H1 (cell line): ENCODE data around the gene RIPOR3. TPM values are rescaled to one million over a fixed set of nuclear protein-coding genes. Genes with fewer than 3 reads are reported as not detected.

Source experiments
- CTCF ChIA-PET: fragments of 300-600 bp; sonication (Branson Sonifier 250); formaldehyde crosslinking; loops from one replicate; lab custom pipeline; 2021; ENCODE audit not compliant: partially characterized antibody; lab: Charles Lee
- POLR2A ChIA-PET: fragments of 300-600 bp; sonication (Branson Sonifier 250); formaldehyde crosslinking; loops from one replicate; lab custom pipeline; 2021; ENCODE audit warnings: inconsistent platforms; ENCODE audit not compliant: partially characterized antibody; lab: Charles Lee
- DNase-seq, 2 experiments: peaks; one replicate each; pipeline versions ENCODE4 v3.0.0 to v3.0.0-alpha.2; 2010 to 2022; ENCODE audit warnings: low spot score in 2 of 2, low read depth in 1 of 2, mixed read lengths in 1 of 2
- FAIRE-seq: peaks from 2 replicates; lab custom pipeline; 2011; peaks lifted over from hg19 to GRCh38; lab: Jason Lieb, UNC
- H2AFZ ChIP-seq: 2 replicates; pipeline ENCODE4 v1.8.1; 2012; ENCODE audit warnings: low read length, inconsistent platforms
- H2AK5ac ChIP-seq: 2 replicates; pipeline ENCODE4 v1.6.1; 2013; ENCODE audit warnings: low read depth, low read length
- H2BK120ac ChIP-seq: replicated peaks from 2 replicates; pipeline ENCODE3; 2013; ENCODE audit warnings: low read depth, low read length, inconsistent platforms
- H2BK12ac ChIP-seq: 2 replicates; pipeline ENCODE4 v1.6.1; 2013; ENCODE audit warnings: low read depth, low read length
- H2BK15ac ChIP-seq: 2 replicates; pipeline ENCODE4 v1.6.1; 2013; ENCODE audit warnings: low read length
- H2BK20ac ChIP-seq: 2 replicates; pipeline ENCODE4 v1.6.1; 2013; ENCODE audit warnings: low read length
- H2BK5ac ChIP-seq: 2 replicates; pipeline ENCODE4 v1.6.1; 2013; ENCODE audit warnings: low read depth, low read length
- H3K14ac ChIP-seq: 2 replicates; pipeline ENCODE4 v1.6.1; 2013; ENCODE audit warnings: inconsistent platforms; ENCODE audit not compliant: insufficient read length
- H3K18ac ChIP-seq: 2 replicates; pipeline ENCODE4 v1.6.1; 2013; ENCODE audit warnings: low read length; ENCODE audit errors: extremely low read depth
- H3K23ac ChIP-seq: 2 replicates; pipeline ENCODE4 v1.6.1; 2013; ENCODE audit warnings: inconsistent platforms; ENCODE audit not compliant: insufficient read length
- H3K23me2 ChIP-seq: 2 replicates; pipeline ENCODE4 v1.6.1; 2013; ENCODE audit warnings: low read depth, low read length
- H3K27ac ChIP-seq: 2 replicates; pipeline ENCODE4 v1.6.1; 2011; ENCODE audit warnings: low read depth, low read length, inconsistent platforms
- H3K27me3 ChIP-seq, 4 experiments: replicated peaks in 1 of 4; 1 replicate in 1 of 4; 2 replicates in 3 of 4; pipeline versions ENCODE4 v1.6.1 to v1.8.1; 2011 to 2013; ENCODE audit warnings: low read length in 3 of 4, mild to moderate bottlenecking in 3 of 4, inconsistent platforms in 2 of 4, mixed read lengths in 2 of 4, moderate library complexity in 1 of 4; ENCODE audit not compliant: control insufficient read depth in 3 of 4, insufficient read depth in 3 of 4; ENCODE audit errors: extremely low read depth in 1 of 4
- H3K36me3 ChIP-seq, 4 experiments: 2 replicates each; pipeline versions ENCODE4 v1.6.1 to v1.8.1; 2011 to 2013; ENCODE audit warnings: mild to moderate bottlenecking in 4 of 4, low read length in 3 of 4, moderate library complexity in 2 of 4, control low read depth in 1 of 4, inconsistent platforms in 1 of 4; ENCODE audit not compliant: insufficient read depth in 4 of 4, control insufficient read depth in 2 of 4
- H3K4ac ChIP-seq: replicated peaks from 2 replicates; pipeline ENCODE3; 2013; ENCODE audit warnings: low read length, low read depth, mixed read lengths, inconsistent platforms; ENCODE audit not compliant: insufficient read length
- H3K4me1 ChIP-seq, 4 experiments: replicated peaks in 1 of 4; 1 replicate in 1 of 4; 2 replicates in 3 of 4; pipeline versions ENCODE4 v1.6.1 to v1.8.1; 2011 to 2013; ENCODE audit warnings: low read length in 3 of 4, inconsistent platforms in 2 of 4, mixed read lengths in 1 of 4; ENCODE audit not compliant: insufficient read depth in 4 of 4, control insufficient read depth in 3 of 4
- H3K4me2 ChIP-seq, 2 experiments: 2 replicates each; pipeline versions ENCODE4 v1.6.1 to v1.8.1; 2011 to 2013; ENCODE audit warnings: low read depth in 2 of 2, low read length in 2 of 2, control low read depth in 1 of 2, inconsistent platforms in 1 of 2, mild to moderate bottlenecking in 1 of 2; ENCODE audit not compliant: insufficient read depth in 1 of 2
- H3K4me3 ChIP-seq, 4 experiments: fragments of 200-600, 300-600 bp in 1 of 4; sonication (generic), shearing (Covaris generic), sonication (Bioruptor Twin) in 1 of 4; 2 replicates each; pipeline versions ENCODE4 v1.5.1 to v1.8.1; 2011 to 2016; ENCODE audit warnings: low read length in 4 of 4, low read depth in 3 of 4, control low read depth in 2 of 4, inconsistent platforms in 2 of 4, mild to moderate bottlenecking in 2 of 4, mixed read lengths in 1 of 4, moderate library complexity in 1 of 4; ENCODE audit not compliant: insufficient read depth in 2 of 4; ENCODE audit errors: extremely low read depth in 1 of 4
- H3K56ac ChIP-seq: replicated peaks from 2 replicates; pipeline ENCODE3; 2013; ENCODE audit warnings: low read depth, mild to moderate bottlenecking, mixed read lengths, low read length, inconsistent platforms; ENCODE audit not compliant: insufficient read length
- H3K79me1 ChIP-seq: 2 replicates; pipeline ENCODE4 v1.6.1; 2013; ENCODE audit warnings: low read depth, low read length, control low read depth
- H3K79me2 ChIP-seq, 2 experiments: 2 replicates each; pipeline versions ENCODE4 v1.6.1 to v1.8.1; 2012 to 2013; ENCODE audit warnings: low read length in 2 of 2, mild to moderate bottlenecking in 2 of 2, inconsistent platforms in 1 of 2; ENCODE audit not compliant: insufficient read depth in 2 of 2, control insufficient read depth in 1 of 2
- H3K9ac ChIP-seq, 4 experiments: replicated peaks in 1 of 4; 1 replicate in 1 of 4; 2 replicates in 3 of 4; pipeline versions ENCODE4 v1.6.1 to v1.8.1; 2011 to 2013; ENCODE audit warnings: low read depth in 3 of 4, low read length in 3 of 4, control low read depth in 2 of 4, mild to moderate bottlenecking in 2 of 4, moderate library complexity in 2 of 4, inconsistent platforms in 1 of 4; ENCODE audit errors: extremely low read depth in 1 of 4
- H3K9me3 ChIP-seq, 2 experiments: 2 replicates each; pipeline versions ENCODE4 v1.6.1 to v1.8.1; 2012 to 2013; ENCODE audit warnings: mild to moderate bottlenecking in 2 of 2, moderate library complexity in 2 of 2, control low read depth in 1 of 2, inconsistent platforms in 1 of 2, low read depth in 1 of 2, low read length in 1 of 2, mixed read lengths in 1 of 2; ENCODE audit not compliant: insufficient read depth in 2 of 2
- H4K20me1 ChIP-seq, 2 experiments: replicated peaks in 1 of 2; 2 replicates each; pipeline versions ENCODE3 to v1.8.1; 2011 to 2013; ENCODE audit warnings: inconsistent platforms in 2 of 2, low read length in 2 of 2, mild to moderate bottlenecking in 1 of 2; ENCODE audit not compliant: insufficient read depth in 2 of 2, control insufficient read depth in 1 of 2
- H4K5ac ChIP-seq: 2 replicates; pipeline ENCODE4 v1.6.1; 2013; ENCODE audit warnings: low read length, low read depth, mixed read lengths, inconsistent platforms; ENCODE audit not compliant: insufficient read length
- H4K8ac ChIP-seq: 2 replicates; pipeline ENCODE4 v1.8.0; 2013; ENCODE audit warnings: mild to moderate bottlenecking, moderate library complexity, low read length, inconsistent platforms; ENCODE audit not compliant: insufficient read depth; ENCODE audit errors: extremely low read depth
- H4K91ac ChIP-seq: replicated peaks from 2 replicates; pipeline ENCODE3; 2013; ENCODE audit warnings: low read length, mixed read lengths, inconsistent platforms; ENCODE audit not compliant: insufficient read length
- KDM1A ChIP-seq: fragments of 200-600, 300-600 bp; sonication (generic); IDR thresholded peaks from 2 replicates; pipeline ENCODE4 v1.7.1; 2016; ENCODE audit warnings: mild to moderate bottlenecking, low read length, borderline replicate concordance
- NANOG ChIP-seq: IDR thresholded peaks from 2 replicates; pipeline ENCODE4 v1.6.1; 2011; ENCODE audit warnings: low read length, low read depth, mild to moderate bottlenecking, inconsistent platforms; ENCODE audit not compliant: insufficient read depth, poor library complexity, severe bottlenecking
- WGBS, 2 experiments: shearing (Covaris generic) in 1 of 2; methylation state at CpG; one replicate each; pipeline versions ENCODE4 v1.1.6 to v1.1.7; 2013 to 2015; ENCODE audit warnings: low lambda C conversion rate in 2 of 2, mixed read lengths in 2 of 2, inconsistent platforms in 1 of 2, low coverage in 1 of 2, missing lambda C conversion rate in 1 of 2; ENCODE audit not compliant: insufficient replicate concordance in 2 of 2, insufficient coverage in 1 of 2, insufficient read length in 1 of 2; ENCODE audit errors: extremely low coverage in 1 of 2, missing lambda C conversion rate in 1 of 2; 5-methylcytosine and 5-hydroxymethylcytosine counted together
- polyA plus RNA-seq, 7 experiments: library from polyadenylated mRNA; depleted of rRNA in 3 of 7; stranded (reverse) in 5 of 7; unstranded in 2 of 7; fragments of >200 nt in 5 of 7; fragments of 200-250 nt in 2 of 7; gene quantifications; 1 replicate in 5 of 7; 2 replicates in 1 of 7; 4 replicates in 1 of 7; pipeline versions ENCODE4 v1.2.1 to v1.2.3, GENCODE V29; 2011 to 2013; ENCODE audit warnings: missing spikeins in 2 of 7, mixed read lengths in 2 of 7
- total RNA-seq: library from RNA; stranded (reverse); fragmentation: NEBNext Ultra II Directional; extraction: Animal tissue kit (Norgen Biotek cat#: 25700); gene quantifications from 2 replicates; pipeline ENCODE4 v1.2.1, GENCODE V29; 2021

Gene RIPOR3
- total and polyA plus RNA-seq, 2 of the 8 experiments (the other 6 are each of a cell fraction or from before 2014, with no cell fraction given) = 3.6 to 4.5 TPM

GRCh38 chr20:50659975-50660670 is 31.2 kb downstream of the RIPOR3 start:
- Histone ChIP-seq H2AK5ac (no peak overlapping the region), H3K9ac (no peak overlapping the region), H4K91ac (no peak overlapping the region), H3K79me1 (no peaks in the 10 kb centered on the region), H2BK120ac (no peak overlapping the region), H4K5ac (no peak overlapping the region), H3K18ac (0 out of 2 replicates have a peak overlapping the region, but pooled peaks have one; percentile 13), H4K8ac (no peak overlapping the region), H2BK15ac (peak overlapping the region; percentile 53; the same call in 1 of the 2 replicates), H4K20me1 (no peaks in the 10 kb centered on the region), H2BK5ac (no peak overlapping the region), H3K9me3 (no peaks in the 10 kb centered on the region), H2BK12ac (no peak overlapping the region), H3K4me3 (no peak overlapping the region), H3K4ac (no peak overlapping the region), H3K79me2 (no peaks in the 10 kb centered on the region), H3K56ac (no peak overlapping the region), H3K23ac (no peak overlapping the region), H3K27me3 (no peaks in the 10 kb centered on the region), H3K36me3 (no peaks in the 10 kb centered on the region), H3K14ac (no peak overlapping the region), H2AFZ (no peak overlapping the region), H3K4me2 (no peak overlapping the region; a peak in 1 of 4 replicates), H3K27ac (no peak overlapping the region), H2BK20ac (no peak overlapping the region; the same call in 1 of the 2 replicates), H3K4me1 (peaks cover 0 to 7% (median 1%) of the 10 kb centered on the region in 4 experiments; a peak in 3 of 7 replicates), H3K23me2 (no peaks in the 10 kb centered on the region)
- WGBS, 2 experiments = 87% methylated on average over 6 of the region's 6 CpGs; no CpG with 5 or more reads in 1 of the 2 experiments
- TF ChIP-seq NANOG (no peak), KDM1A (peak; percentile 71; the same call in 1 of the 2 replicates)
- no peak for FAIRE-seq
- CTCF ChIA-PET = interaction anchor here (0.6 to 12.4 kb wide), 9 partner anchors 14 to 106 kb away, joined by 3 to 92 read pairs (median 3); partner anchors contain the start of gene RIPOR3
- no peak for DNase-seq
- POLR2A ChIA-PET = interaction anchor here (1.0 to 1.2 kb wide), 2 partner anchors 70 to 271 kb away, joined by 3 to 4 read pairs; partner anchors contain the start of gene ADNP
